ENCODE results near the gene S100A16.
"Not testable (repeated sequence)": the region's sequence is repeated elsewhere in the genome, so short reads cannot be mapped to it uniquely, and the experiment has no call there.

S100A16 gene

DNA sequence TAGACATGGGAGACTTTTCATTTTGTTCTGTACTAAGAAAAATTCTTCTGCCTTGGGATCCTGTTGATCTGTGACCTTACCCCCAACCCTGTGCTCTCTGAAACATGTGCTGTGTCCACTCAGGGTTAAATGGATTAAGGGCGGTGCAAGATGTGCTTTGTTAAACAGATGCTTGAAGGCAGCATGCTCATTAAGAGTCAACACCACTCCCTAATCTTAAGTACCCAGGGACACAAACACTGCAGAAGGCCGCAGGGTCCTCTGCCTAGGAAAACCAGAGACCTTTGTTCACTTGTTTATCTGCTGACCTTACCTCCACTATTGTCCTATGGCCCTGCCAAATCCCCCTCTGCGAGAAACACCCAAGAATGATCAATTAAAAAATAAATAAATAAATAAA is 29.4 kb downstream of the S100A16 start:
- DNase-seq, result not testable (repeated sequence)

- DNase-seq, result not testable (repeated sequence)
These were observed 30.1 kb downstream of the S100A16 start for GRCh38 chr1:153582836-153583235.

GRCh38 chr1:153578936-153579335 is 34.0 kb downstream of the S100A16 start:
- no peak for DNase-seq

GRCh38 chr1:153578490-153578889 is 34.4 kb downstream of the S100A16 start:
- no peak for DNase-seq

- DNase-seq, result no peak
These were observed 35.3 kb downstream of the S100A16 start for GRCh38 chr1:153577624-153578051.

GRCh38 chr1:153577138-153577537 is 35.8 kb downstream of the S100A16 start:
- no peak for DNase-seq

- DNase-seq, result not testable (repeated sequence)
These were observed 37.4 kb downstream of the S100A16 start for GRCh38 chr1:153575497-153575896.

DNA sequence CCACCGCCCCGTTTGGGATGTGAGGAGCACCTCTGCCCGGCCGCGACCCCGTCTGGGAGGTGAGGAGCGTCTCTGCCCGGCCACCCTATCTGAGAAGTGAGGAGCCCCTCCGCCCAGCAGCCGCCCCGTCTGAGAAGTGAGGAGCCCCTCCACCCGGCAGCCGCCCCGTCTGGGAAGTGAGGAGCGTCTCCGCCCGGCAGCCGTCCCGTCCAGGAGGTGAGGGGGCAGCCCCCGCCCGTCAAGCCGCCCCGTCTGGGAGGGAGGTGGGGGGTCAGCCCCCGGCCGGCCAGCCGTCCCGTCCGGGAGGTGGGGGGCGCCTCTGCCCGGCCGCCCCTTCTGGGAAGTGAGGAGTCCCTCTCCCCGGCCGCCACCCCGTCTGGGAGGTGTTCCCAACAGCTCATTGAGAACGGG is 37.9 kb downstream of the S100A16 start:
- DNase-seq, result not testable (repeated sequence)

GRCh38 chr1:153573351-153573750 is 39.6 kb downstream of the S100A16 start:
- DNase-seq, result no peak

- DNase-seq, result peak; percentile 65
These were observed 40.3 kb downstream of the S100A16 start for GRCh38 chr1:153572569-153573015.

DNA sequence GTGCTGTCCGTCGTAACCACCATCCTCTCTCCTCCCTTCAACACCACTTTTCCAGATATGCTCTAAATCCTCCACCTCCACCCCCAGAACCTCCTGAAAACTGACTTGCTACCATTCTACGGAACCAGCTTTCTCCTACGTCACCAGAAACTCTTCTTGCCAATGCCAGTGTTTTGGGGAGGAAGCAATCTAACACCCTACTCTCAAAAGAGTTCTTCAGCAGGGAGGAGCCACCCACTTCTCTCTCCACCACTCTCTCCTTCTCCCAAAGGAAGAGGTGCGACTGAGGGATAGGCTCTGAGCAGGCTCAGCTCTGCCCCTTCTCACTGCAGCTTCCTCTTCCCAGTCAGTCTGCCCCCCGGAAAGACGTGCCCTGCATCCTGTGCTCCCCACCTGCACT is 41.2 kb downstream of the S100A16 start:
- no peak for DNase-seq

DNA sequence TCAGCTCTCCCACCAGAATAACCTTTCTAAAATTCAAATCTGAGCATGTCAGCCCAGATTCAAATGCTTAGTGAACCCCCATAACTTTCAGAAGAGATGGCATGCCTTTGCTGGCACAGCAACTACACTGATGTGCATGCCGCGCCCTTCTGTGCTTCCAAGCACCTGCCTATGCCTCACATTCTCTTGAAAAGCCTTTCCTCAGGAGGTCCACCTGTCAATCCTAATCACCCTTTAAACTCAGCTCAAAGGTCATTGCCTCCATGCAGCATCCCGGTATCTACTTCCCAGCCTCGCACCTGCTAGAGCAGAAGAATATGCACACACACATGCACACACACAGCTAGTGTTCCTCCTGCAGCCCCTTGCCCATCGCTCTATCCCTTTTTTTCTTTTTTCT is 42.1 kb downstream of the S100A16 start:
- DNase-seq, result no peak

GRCh38 chr1:153569465-153569864 is 43.5 kb downstream of the S100A16 start:
- DNase-seq, result no peak

- peak; percentile 88 for DNase-seq
These were observed 44.4 kb downstream of the S100A16 start for GRCh38 chr1:153568367-153569099.

GRCh38 chr1:153567621-153568366 is 45.1 kb downstream of the S100A16 start:
- no peak for DNase-seq

DNA sequence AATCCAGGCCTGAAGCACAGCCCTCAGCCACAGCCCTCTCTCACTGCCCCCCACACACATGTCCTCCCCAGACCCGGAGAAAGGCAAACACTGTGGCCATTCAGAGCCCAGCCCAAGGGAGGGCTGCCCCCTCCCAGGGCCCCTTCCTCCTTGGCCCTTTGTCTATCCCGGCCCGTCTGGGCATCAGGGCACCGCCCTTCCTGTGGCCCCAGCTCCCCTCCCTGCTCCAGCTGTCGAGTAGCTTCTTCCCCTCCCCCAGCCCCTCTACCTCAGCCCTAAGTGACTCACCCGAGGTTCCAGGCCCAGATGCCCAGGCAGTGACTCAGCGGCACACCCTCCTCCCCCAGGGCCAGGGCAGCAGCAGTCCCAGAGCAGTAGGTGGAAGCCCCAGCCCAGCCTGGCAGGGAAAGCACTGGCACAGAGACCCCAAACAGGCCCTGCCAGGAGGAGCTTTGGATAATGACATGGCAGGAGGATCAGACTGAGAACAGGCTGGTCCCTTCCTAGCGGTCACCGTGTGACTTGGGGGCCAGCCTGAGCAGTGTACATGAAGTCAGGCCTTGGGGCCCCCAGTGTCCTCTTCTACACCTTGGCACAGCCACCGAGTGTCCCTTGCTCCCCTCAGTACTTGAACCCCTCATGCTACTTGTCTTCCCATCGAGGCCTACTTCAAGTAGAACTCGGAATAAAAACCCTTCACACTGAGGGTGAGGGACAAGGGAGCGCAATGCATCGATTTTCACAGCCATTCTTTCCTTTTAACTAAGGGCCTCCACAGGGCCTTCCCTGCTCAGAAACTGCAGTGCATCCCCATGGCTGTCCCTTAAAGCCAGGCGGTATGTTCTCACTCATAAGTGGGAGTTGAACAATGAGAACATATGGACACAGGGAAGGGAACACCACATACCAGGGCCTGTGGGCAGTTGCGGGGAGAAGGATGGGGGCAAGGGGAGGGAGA is 46.2 kb downstream of the S100A16 start:
- peak; percentile 41 for DNase-seq

DNA sequence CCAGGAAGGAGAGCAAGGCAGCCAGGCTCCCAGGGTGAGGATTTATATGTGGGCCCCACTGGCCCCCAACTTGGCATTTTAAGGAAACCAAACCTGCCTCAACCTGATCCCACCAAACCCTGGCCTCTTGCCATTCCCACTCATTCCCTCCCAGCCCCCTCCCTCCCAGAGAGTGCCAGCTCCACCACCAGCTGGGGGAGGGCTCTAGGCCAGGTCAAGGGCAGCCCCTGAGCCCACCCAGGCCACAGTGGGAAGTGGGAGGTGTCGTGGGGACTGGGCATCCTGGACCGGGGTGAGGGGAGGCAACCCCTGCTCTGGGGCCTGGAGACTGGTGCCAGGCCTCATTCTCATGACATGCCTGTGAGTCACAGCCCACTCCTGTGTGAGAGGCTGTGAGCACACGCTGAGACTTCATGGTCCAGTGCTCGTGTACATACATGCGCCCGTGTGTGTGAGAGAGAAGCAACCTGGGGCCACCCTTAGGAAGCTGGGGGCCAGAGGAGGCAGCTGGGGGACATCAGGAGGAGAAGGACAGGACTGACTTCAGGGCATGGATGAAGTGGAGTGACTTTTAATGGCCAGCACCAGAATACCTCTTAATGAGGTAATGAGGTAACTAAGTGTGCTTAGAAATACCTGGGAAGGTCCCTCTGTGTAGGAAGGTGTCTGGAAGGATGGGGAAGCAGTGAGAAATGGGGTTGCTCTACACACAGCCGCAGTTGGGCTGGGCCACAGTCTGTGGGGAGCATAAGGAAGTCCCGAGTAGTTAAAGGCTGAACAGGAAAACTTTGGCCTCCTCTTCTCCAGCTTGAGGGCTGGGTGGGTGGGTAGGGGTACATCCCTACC is 47.2 kb downstream of the S100A16 start, which contains the start of gene S100A2:
Gene S100A2 (minus strand): TSS at position 316 of the 846 bp plus-strand sequence. CDS start 1,967 bp downstream, outside the sequence.
- DNase-seq, result peak; percentile 4

DNA sequence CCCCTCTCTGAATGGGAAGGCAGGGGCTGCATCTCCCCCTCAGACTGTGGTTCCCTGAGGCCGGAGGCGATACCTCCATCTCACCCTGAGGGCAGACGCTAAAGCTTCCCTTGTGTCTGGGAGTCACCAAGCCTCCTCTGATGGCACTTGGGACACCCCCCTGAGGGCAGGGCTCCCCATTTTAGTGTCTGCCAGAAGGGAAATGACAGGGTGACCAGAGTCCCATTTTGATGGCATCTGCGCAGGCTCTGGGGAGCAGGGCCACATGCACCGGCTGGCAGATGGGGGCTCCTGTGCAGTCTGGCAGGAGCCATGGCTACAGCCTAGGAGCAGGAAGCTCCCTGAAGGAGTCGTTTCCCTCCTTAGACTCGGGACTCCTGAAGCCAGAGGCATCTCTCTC is 48.9 kb downstream of the S100A16 start:
- DNase-seq, result no peak

DNA sequence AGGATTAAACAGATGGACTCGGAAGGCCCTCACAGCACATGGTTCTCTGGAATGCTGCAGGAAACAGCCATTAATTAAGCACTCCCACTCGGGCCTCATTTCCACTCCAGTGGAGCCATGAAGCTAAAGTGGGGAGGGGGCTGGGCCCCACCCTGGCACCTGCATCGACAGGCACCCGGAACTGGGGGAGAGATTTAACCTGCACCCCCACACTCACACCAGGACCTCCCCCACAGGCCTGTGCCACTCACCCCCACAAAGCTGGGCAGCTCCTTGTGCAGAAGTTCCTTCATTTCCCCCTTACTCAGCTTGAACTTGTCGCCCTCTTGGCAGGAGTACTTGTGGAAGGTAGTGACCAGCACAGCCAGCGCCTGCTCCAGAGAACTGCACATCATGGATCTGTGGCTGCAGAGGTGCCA is 49.4 kb downstream of the S100A16 start:
- no peak for DNase-seq

DNA sequence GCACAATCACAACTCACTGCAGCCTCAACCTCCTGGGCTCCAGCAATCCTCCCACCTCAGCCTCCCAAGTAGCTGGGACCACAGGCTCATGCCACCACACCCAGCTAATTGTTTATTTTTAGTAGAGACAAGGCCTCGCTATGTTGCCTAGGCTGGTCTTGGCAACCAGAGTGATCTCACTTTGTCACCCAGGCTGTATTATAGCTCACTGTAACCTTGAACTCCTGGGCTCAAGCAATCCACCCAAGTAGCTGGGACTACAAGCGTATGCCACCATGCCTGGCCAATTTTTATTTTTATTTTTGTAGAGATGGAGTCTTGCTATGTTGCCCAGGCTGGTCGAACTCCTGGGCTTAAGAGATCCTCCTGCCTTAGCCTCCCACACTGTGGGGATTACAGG is 50.9 kb downstream of the S100A16 start:
- not testable (repeated sequence) for DNase-seq

- DNase-seq, result no peak
These were observed 51.4 kb downstream of the S100A16 start for GRCh38 chr1:153561466-153561985.

Measured in NCI-H2029 treated with DMSO at 0.1 percent for 48 hours (cell line).